Stomach (tissue), 9 donors: ENCODE results near the gene STK11IP. TPM values are rescaled to one million over a fixed set of nuclear protein-coding genes. Genes with fewer than 3 reads are reported as not detected.

Experiments
- DNase-seq, 2 donors: peaks; one replicate each; pipeline versions ENCODE4 v3.0.0 to v3.0.0-alpha.2; 2013 to 2019
- H3K27ac ChIP-seq, 5 donors: fragments of 200-600 bp in 4 of 5; sonication (generic) in 4 of 5; one replicate each; pipeline ENCODE4 v1.5.1; 2013 to 2019; ENCODE audit warnings: mild to moderate bottlenecking in 1 of 5, moderate library complexity in 1 of 5
- H3K27me3 ChIP-seq, 3 donors: fragments of 200-600 bp; sonication (generic); one replicate each; pipeline ENCODE4 v1.5.1; 2017 to 2019; ENCODE audit warnings: mixed run types in 1 of 3
- H3K36me3 ChIP-seq, 4 donors: fragments of 200-600 bp; sonication (generic); 1 replicate in 3 of 4; 2 replicates in 1 of 4; pipeline ENCODE4 v1.5.1; 2016 to 2019
- H3K4me1 ChIP-seq, 4 donors: fragments of 200-600 bp; sonication (generic); one replicate each; pipeline ENCODE4 v1.5.1; 2016 to 2019
- H3K4me3 ChIP-seq, 4 donors: fragments of 200-600 bp; sonication (generic) in 3 of 4; one replicate each; pipeline ENCODE4 v1.5.1; 2016 to 2019; ENCODE audit warnings: mild to moderate bottlenecking in 1 of 4
- H3K9me3 ChIP-seq, 4 donors: fragments of 200-600 bp; sonication (generic); one replicate each; pipeline ENCODE4 v1.5.1; 2016 to 2019
- CTCF ChIP-seq, 7 experiments: fragments of 450-650 bp in 4 of 7; fragments of 200-600 bp in 3 of 7; sonication (generic) in 3 of 7; IDR thresholded peaks; one replicate each; pipeline ENCODE4 v1.5.1; 2016 to 2019; ENCODE audit warnings: antibody characterized with exemption in 7 of 7, control low read depth in 2 of 7, mild to moderate bottlenecking in 1 of 7
- EP300 ChIP-seq: sonication (generic); formaldehyde crosslinking; IDR thresholded peaks from one replicate; pipeline ENCODE4 v1.6.1; 2017; ENCODE audit warnings: antibody characterized with exemption
- POLR2A ChIP-seq, 4 donors: fragments of 450-650 bp; IDR thresholded peaks; one replicate each; pipeline ENCODE4 v1.6.1; 2016; ENCODE audit warnings: antibody characterized with exemption in 4 of 4, control low read depth in 2 of 4, mild to moderate bottlenecking in 1 of 4, moderate library complexity in 1 of 4
- POLR2AphosphoS5 ChIP-seq, 3 donors: sonication (generic); formaldehyde crosslinking; IDR thresholded peaks; one replicate each; pipeline ENCODE4 v1.6.1; 2016; ENCODE audit warnings: antibody characterized with exemption in 3 of 3
- WGBS, 5 donors: extraction: QIAGEN DNeasy Blood & Tissue Kit in 3 of 5; methylation state at CpG; one replicate each; pipeline versions ENCODE4 v1.1.5 to v1.1.7; 2013 to 2018; 5-methylcytosine and 5-hydroxymethylcytosine counted together
- intact Hi-C: fragments of 100-400 bp; cut with DNase I; formaldehyde crosslinking; loops from one replicate; pipeline ENCODE4 v1.15.1; 2023; ENCODE audit warnings: low total_unique reads
- polyA plus RNA-seq, 3 donors: library from polyadenylated mRNA; stranded (reverse); fragments of 200-250 nt; gene quantifications; one replicate each; pipeline ENCODE4 v1.2.3, GENCODE V29; 2013
- total RNA-seq, 5 donors: library from RNA; depleted of rRNA; stranded (reverse); fragments of >200 nt; gene quantifications; one replicate each; pipeline versions ENCODE4 v1.1.0 to v1.2.3, GENCODE V29; 2014 to 2016
- donor health status: healthy with polysubstance abuse.
- donor health status: Bipolar disorder and iron deficiency.
- donor health status: healthy.

STK11IP gene
- total and polyA plus RNA-seq, 8 donors = 6.8 to 89.5 (median 14.6) TPM

- 67 to 82% (median 71%) methylated on average over 18 to 24 of the region's 24 CpGs for WGBS, 5 donors
These were observed 41.5 kb downstream of the STK11IP start for GRCh38 chr2:219638948-219639755.

DNA sequence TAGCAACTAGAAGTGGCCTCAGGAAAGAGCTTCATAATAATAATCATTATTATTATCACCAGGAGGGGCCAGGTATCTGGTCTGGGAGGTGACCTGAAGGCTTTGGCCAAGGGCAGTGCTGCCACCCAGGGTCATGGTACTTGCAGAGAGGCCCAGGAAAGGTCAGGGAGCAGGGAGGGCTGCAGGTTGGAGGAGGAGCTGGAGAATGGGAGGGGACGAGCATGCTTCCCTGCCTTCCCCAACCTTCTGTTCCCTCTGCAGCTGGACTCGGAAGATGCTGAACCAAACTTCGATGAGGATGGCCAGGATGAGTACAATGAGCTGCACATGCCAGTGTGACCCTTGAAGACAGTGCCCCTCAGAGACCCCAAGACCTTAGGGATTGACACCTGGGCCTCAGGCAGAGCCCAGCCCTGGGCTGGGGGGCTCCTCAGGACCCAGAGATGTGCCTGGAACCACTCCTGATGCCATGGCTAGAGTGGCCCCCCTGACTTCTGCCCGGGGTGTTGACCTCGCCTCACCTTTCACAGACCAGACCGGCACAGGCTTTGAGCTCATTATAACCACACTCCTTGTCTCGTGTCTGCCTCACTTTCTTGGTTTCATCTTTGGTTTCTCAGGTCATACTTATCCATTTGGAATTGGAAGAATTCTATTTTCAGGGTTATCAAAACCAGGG, 43.9 kb downstream of the STK11IP start:
- peaks cover 0 to 24% (median 15%) of the 10 kb centered on the region in 4 donors for H3K4me1 ChIP-seq
- no peaks in the 10 kb centered on the region for H3K36me3 ChIP-seq
- intact Hi-C loops = loop anchor here (5.0 kb wide), 1 partner anchor 99 kb away; the partner anchor contains the start of genes CHPF and TMEM198
- H3K27me3 ChIP-seq = peaks cover 0 to 4% (median 0%) of the 10 kb centered on the region in 3 donors
- WGBS, 5 donors = 65 to 84% (median 79%) methylated on average over 6 to 7 of the region's 7 CpGs
- peak overlapping the region in 1 of 5 donors; percentile 50 for H3K27ac ChIP-seq
- no peak for DNase-seq
- H3K4me3 ChIP-seq = no peak overlapping the region
- H3K9me3 ChIP-seq = no peaks in the 10 kb centered on the region
- TF ChIP-seq CTCF (IDR thresholded peaks at IDR 0.05) = no peak
- no peak for TF ChIP-seq EP300
- TF ChIP-seq POLR2A (IDR thresholded peaks at IDR 0.05) = no peak
- no peak for TF ChIP-seq POLR2AphosphoS5 (IDR thresholded peaks at IDR 0.05)

More at GRCh38 chr2:219638948-219639755, 41.5 kb downstream of the STK11IP start:
- Histone ChIP-seq H3K27me3 (peaks cover 0 to 4% (median 0%) of the 10 kb centered on the region in 3 donors), H3K4me1 (peaks cover 0 to 12% (median 9%) of the 10 kb centered on the region in 4 donors), H3K36me3 (no peaks in the 10 kb centered on the region), H3K4me3 (no peak overlapping the region), H3K27ac (no peak overlapping the region), H3K9me3 (no peaks in the 10 kb centered on the region)
- TF ChIP-seq POLR2AphosphoS5 (IDR thresholded peaks at IDR 0.05) = no peak
- TF ChIP-seq CTCF (IDR thresholded peaks at IDR 0.05) = no peak
- TF ChIP-seq EP300 = no peak
- no peak for TF ChIP-seq POLR2A (IDR thresholded peaks at IDR 0.05)
- intact Hi-C loops = no loop called here
- no peak for DNase-seq

GRCh38 chr2:219642069-219642454, 44.4 kb downstream of the STK11IP start:
- no peak for TF ChIP-seq POLR2A (IDR thresholded peaks at IDR 0.05)
- no peak for TF ChIP-seq POLR2AphosphoS5 (IDR thresholded peaks at IDR 0.05)
- TF ChIP-seq EP300 = no peak
- no peak for TF ChIP-seq CTCF (IDR thresholded peaks at IDR 0.05)
- Histone ChIP-seq H3K9me3 (no peaks in the 10 kb centered on the region), H3K27me3 (peaks cover 0 to 4% (median 0%) of the 10 kb centered on the region in 3 donors), H3K4me1 (peaks cover 0 to 24% (median 15%) of the 10 kb centered on the region in 4 donors), H3K4me3 (no peak overlapping the region), H3K36me3 (no peaks in the 10 kb centered on the region), H3K27ac (peak overlapping the region in 2 of 5 donors; percentile 1 to 50)
- WGBS, 5 donors = 68 to 83% (median 74%) methylated on average over 8 of the region's 8 CpGs
- intact Hi-C loops = loop anchor here (5.0 kb wide), 1 partner anchor 100 kb away; the partner anchor contains the start of genes CHPF and TMEM198
- no peak for DNase-seq

DNA sequence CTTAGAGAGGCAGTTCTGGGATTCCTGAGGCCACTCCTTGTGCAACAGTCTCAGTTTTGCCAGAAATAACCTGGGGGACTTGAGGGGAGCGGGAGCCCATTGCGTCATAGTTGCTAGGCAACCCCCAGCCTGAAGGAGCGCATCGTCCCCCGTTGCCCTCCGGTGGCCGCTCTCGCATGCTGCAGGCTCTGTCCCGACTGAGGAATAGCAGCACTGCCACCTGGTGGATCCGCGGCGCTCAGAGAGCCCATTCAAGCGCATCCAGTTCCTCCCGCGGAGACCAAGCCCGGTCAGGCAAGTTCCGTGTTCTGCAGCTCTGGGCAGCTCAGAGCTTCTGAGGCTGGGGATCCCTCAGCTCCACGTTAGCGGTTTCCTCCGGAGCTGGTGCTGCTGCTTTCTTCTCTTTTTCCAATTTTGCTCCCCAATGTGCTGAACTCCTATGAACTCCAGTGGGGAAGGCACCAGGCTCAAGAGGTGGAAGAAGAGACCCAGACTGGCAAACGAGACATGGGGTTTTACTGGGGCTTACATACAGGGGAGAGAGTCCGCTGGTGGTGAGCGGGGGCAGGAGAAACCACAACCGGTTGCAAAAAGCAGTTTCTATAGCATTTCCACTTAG, 44.9 kb downstream of the STK11IP start:
- peak in 2 of 3 donors; percentile 70 to 90 for TF ChIP-seq POLR2AphosphoS5 (IDR thresholded peaks at IDR 0.05)
- no peak for TF ChIP-seq EP300
- TF ChIP-seq POLR2A (IDR thresholded peaks at IDR 0.05) = no peak
- peak in 5 of 7 experiments; percentile 92 to 100 (median 98) for TF ChIP-seq CTCF (IDR thresholded peaks at IDR 0.05)
- H3K4me1 ChIP-seq = peaks cover 0 to 24% (median 15%) of the 10 kb centered on the region in 4 donors
- 9 to 14% (median 11%) methylated on average over 19 to 24 of the region's 24 CpGs for WGBS, 5 donors
- H3K36me3 ChIP-seq = no peaks in the 10 kb centered on the region
- intact Hi-C loops = loop anchor here (5.0 kb wide), 1 partner anchor 100 kb away; the partner anchor contains the start of genes CHPF and TMEM198
- peaks cover 0 to 4% (median 0%) of the 10 kb centered on the region in 3 donors for H3K27me3 ChIP-seq
- peak; percentile 95 to 98 for DNase-seq
- H3K9me3 ChIP-seq = no peaks in the 10 kb centered on the region
- no peak overlapping the region for H3K4me3 ChIP-seq
- H3K27ac ChIP-seq = peak overlapping the region in 1 of 5 donors; percentile 50
